Psoas muscle (tissue), 8 donors: Measurements from ENCODE around the gene MTF1. TPM values are rescaled to one million over a fixed set of nuclear protein-coding genes. Genes with fewer than 3 reads are reported as not detected.

Experiments used
- ATAC-seq, 4 donors: fragments of 200-7000 bp; cut with Tn5 transposase; one replicate each; pipeline ENCODE4 v1.9.1; 2020; ENCODE audit warnings: moderate library complexity in 3 of 4, mild to moderate bottlenecking in 2 of 4
- DNase-seq, 2 donors: peaks; one replicate each; pipeline ENCODE4 v3.0.0-alpha.2; 2020
- H3K27ac ChIP-seq: fragments of 200-600 bp; one replicate; pipeline ENCODE4 v1.8.0; 2022
- H3K27me3 ChIP-seq, 3 donors: fragments of 200-600 bp in 1 of 3; one replicate each; pipeline versions ENCODE4 v1.6.1 to v1.8.0; 2013 to 2022; ENCODE audit warnings: low read length in 2 of 3, mild to moderate bottlenecking in 2 of 3, moderate library complexity in 1 of 3; ENCODE audit not compliant: insufficient read depth in 3 of 3
- H3K36me3 ChIP-seq, 2 donors: fragments of 200-600 bp in 1 of 2; one replicate each; pipeline versions ENCODE4 v1.6.1 to v1.8.0; 2013 to 2022; ENCODE audit warnings: low read depth in 1 of 2, mild to moderate bottlenecking in 1 of 2, moderate library complexity in 1 of 2; ENCODE audit not compliant: insufficient read depth in 1 of 2
- H3K4me1 ChIP-seq: fragments of 200-600 bp; one replicate; pipeline ENCODE4 v1.8.0; 2022
- H3K4me3 ChIP-seq: fragments of 200-600 bp; one replicate; pipeline ENCODE4 v1.8.0; 2022; ENCODE audit warnings: mild to moderate bottlenecking
- H3K9me3 ChIP-seq: fragments of 200-600 bp; one replicate; pipeline ENCODE4 v1.8.0; 2022
- CTCF ChIP-seq: fragments of 200-600 bp; IDR thresholded peaks from one replicate; pipeline ENCODE4 v1.8.0; 2022; ENCODE audit warnings: antibody characterized with exemption
- WGBS, 3 donors: extraction: QIAGEN DNeasy Blood & Tissue Kit; methylation state at CpG; one replicate each; pipeline versions ENCODE4 v1.1.6 to v1.1.7; 2013; 5-methylcytosine and 5-hydroxymethylcytosine counted together
- intact Hi-C, 2 donors: fragments of 100-400 bp; cut with DNase I; formaldehyde crosslinking; loops; one replicate each; pipeline versions ENCODE4 v1.11.0 to v1.14.2; 2022
- polyA plus RNA-seq, 3 donors: library from polyadenylated mRNA; stranded (reverse); fragments of 200-250 nt; gene quantifications; one replicate each; pipeline ENCODE4 v1.2.3, GENCODE V29; 2013
- total RNA-seq, 4 donors: library from RNA; stranded (reverse); fragmentation: NEBNext Ultra II Directional in 2 of 4; extraction: Animal tissue kit (Norgen Biotek cat#: 25700) in 2 of 4; gene quantifications; one replicate each; pipeline versions ENCODE4 v1.2.1 to v1.2.4, GENCODE V29; 2021 to 2023
- donor health status: healthy with polysubstance abuse.
- donor health status: DM: no; HTN: no; CAD: no; lungs with moderate emphysema.
- donor health status: Bipolar disorder and iron deficiency.
- donor health status: healthy.
- donor health status: DM: yes; HTN: yes; CAD: no.
- donor health status: DM: no; HTN: no; CAD: no.
- donor health status: DM: no; HTN: no; CAD: no.
- donor health status: DM: yes; HTN: yes; CAD: no.

MTF1 gene
- total and polyA plus RNA-seq, 7 donors: 3.1 to 20.2 (median 13.3) TPM

- Histone ChIP-seq H3K27ac (no peak overlapping the region), H3K9me3 (no peaks in the 10 kb centered on the region), H3K36me3 (no peaks in the 10 kb centered on the region), H3K27me3 (peaks cover 2 to 77% (median 33%) of the 10 kb centered on the region in 3 donors), H3K4me3 (no peak overlapping the region), H3K4me1 (no peaks in the 10 kb centered on the region)
- intact Hi-C loops: no loop called here
- DNase-seq: no peak
- no peak for TF ChIP-seq CTCF
- ATAC-seq: no peak
- WGBS, 3 donors: 4 to 8% (median 6%) methylated on average over 27 of the region's 27 CpGs
Measured at GRCh38 chr1:37765916-37766664, 93.3 kb downstream of the MTF1 start.

GRCh38 chr1:37764888-37765441, 94.4 kb downstream of the MTF1 start, which contains the start of gene EPHA10:
Gene EPHA10, minus strand, starts transcription at chr1:37765120. Its CDS starts 54 bp downstream, at chr1:37765066.
- no peak within 1 kb of the TSS for H3K4me3 ChIP-seq
- ATAC-seq (no peak), DNase-seq (no peak)
- 2 to 3% (median 3%) methylated on average over 33 of the region's 33 CpGs for WGBS, 3 donors
- intact Hi-C loops: no loop called here
- H3K4me1 ChIP-seq: no peaks in the 10 kb centered on the region
- TF ChIP-seq CTCF: no peak
- no peaks in the 10 kb centered on the region for H3K9me3 ChIP-seq
- H3K36me3 ChIP-seq: no peaks in the 10 kb centered on the region
- peaks cover 3 to 77% (median 33%) of the 10 kb centered on the region in 3 donors for H3K27me3 ChIP-seq
- no peak within 1 kb of the TSS for H3K27ac ChIP-seq

- WGBS, 3 donors: 2 to 3% (median 2%) methylated on average over 29 of the region's 29 CpGs
- DNase-seq (no peak), ATAC-seq (no peak)
- Histone ChIP-seq H3K27me3 (peaks cover 4 to 78% (median 32%) of the 10 kb centered on the region in 3 donors), H3K9me3 (no peaks in the 10 kb centered on the region), H3K27ac (no peak overlapping the region), H3K4me3 (no peak overlapping the region), H3K4me1 (no peaks in the 10 kb centered on the region), H3K36me3 (no peaks in the 10 kb centered on the region)
- TF ChIP-seq CTCF: no peak
- intact Hi-C loops: no loop called here
Measured at GRCh38 chr1:37764414-37764825, 95.0 kb downstream of the MTF1 start.

- Histone ChIP-seq H3K9me3 (no peaks in the 10 kb centered on the region), H3K27ac (no peak overlapping the region), H3K4me1 (no peaks in the 10 kb centered on the region), H3K27me3 (peaks cover 4 to 78% (median 32%) of the 10 kb centered on the region in 3 donors), H3K36me3 (no peaks in the 10 kb centered on the region), H3K4me3 (no peak overlapping the region)
- intact Hi-C loops: no loop called here
- no peak for TF ChIP-seq CTCF
- DNase-seq (no peak), ATAC-seq (no peak)
- WGBS, 3 donors: 19 to 25% (median 21%) methylated on average over 25 of the region's 25 CpGs
Measured at GRCh38 chr1:37763791-37764413, 95.5 kb downstream of the MTF1 start.
